Neural crest cell (in vitro differentiated cells): Measurements from ENCODE around the gene LRRC75A. TPM values are rescaled to one million over a fixed set of nuclear protein-coding genes. Genes with fewer than 3 reads are reported as not detected.

ENCODE experiments used
- DNase-seq: peaks from one replicate; pipeline ENCODE4 v3.0.0; 2021; ENCODE audit warnings: low read depth, mixed read lengths, low spot score
- H3K27ac Mint-ChIP-seq: one replicate; pipeline ENCODE4 v1.8.0; 2021; ENCODE audit warnings: mild to moderate bottlenecking, mixed read lengths; ENCODE audit not compliant: unreplicated experiment
- H3K27me3 Mint-ChIP-seq: 2 replicates; pipeline ENCODE4 v1.8.0; 2021; ENCODE audit warnings: low read depth, mild to moderate bottlenecking, mixed read lengths
- H3K36me3 Mint-ChIP-seq: 2 replicates; pipeline ENCODE4 v1.8.0; 2021; ENCODE audit warnings: low read depth, mild to moderate bottlenecking, mixed read lengths
- H3K4me1 Mint-ChIP-seq: 2 replicates; pipeline ENCODE4 v1.8.0; 2021; ENCODE audit warnings: mixed read lengths
- H3K4me3 Mint-ChIP-seq: one replicate; pipeline ENCODE4 v1.8.0; 2021; ENCODE audit warnings: mild to moderate bottlenecking, mixed read lengths
- H3K9me3 Mint-ChIP-seq: 2 replicates; pipeline ENCODE4 v1.8.0; 2021; ENCODE audit warnings: mixed read lengths
- CTCF ChIP-seq: fragments of 200-600 bp; sonication (generic); conservative IDR thresholded peaks from 2 replicates; pipeline ENCODE4 v1.5.0; 2021; ENCODE audit warnings: antibody characterized with exemption, mild to moderate bottlenecking
- total RNA-seq: library from RNA; stranded (reverse); gene quantifications from 2 replicates; pipeline ENCODE4 v1.2.1, GENCODE V29; 2021

Gene LRRC75A
- total RNA-seq, 1 donor from 2014 or later = 5.6 TPM

DNA sequence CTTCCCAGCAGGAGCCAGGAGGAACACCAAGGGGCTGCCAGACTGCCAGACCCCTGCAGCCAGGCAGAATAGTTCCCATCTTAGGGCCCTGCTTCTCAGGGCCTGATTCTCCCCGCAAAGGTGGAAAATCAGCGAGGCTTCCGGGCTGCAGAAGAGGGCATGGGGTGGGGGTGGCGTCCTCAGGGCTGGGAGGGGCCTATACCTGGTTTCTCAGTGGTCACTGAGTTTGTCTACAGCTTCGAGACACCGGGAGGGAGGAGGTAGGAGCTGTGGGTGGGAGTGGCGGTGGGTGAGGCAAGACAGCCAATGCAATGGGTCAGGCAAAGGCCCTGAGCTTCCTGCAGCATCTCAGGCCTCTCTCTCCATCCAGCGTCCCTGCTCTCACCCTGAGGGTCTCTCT, 14.3 kb downstream of the LRRC75A start:
- Mint-ChIP-seq H3K4me1 (peaks cover 7% of the 10 kb centered on the region), H3K36me3 (no peaks in the 10 kb centered on the region), H3K9me3 (no peaks in the 10 kb centered on the region), H3K4me3 (no peak overlapping the region), H3K27ac (no peak overlapping the region), H3K27me3 (no peaks in the 10 kb centered on the region)
- no peak for DNase-seq
- TF ChIP-seq CTCF = no peak

GRCh38 chr17:16477255-16477654, 14.7 kb downstream of the LRRC75A start:
- Mint-ChIP-seq H3K36me3 (no peaks in the 10 kb centered on the region), H3K4me1 (peaks cover 11% of the 10 kb centered on the region), H3K9me3 (no peaks in the 10 kb centered on the region), H3K27ac (no peak overlapping the region), H3K27me3 (no peaks in the 10 kb centered on the region), H3K4me3 (no peak overlapping the region)
- DNase-seq = no peak
- TF ChIP-seq CTCF = no peak

DNA sequence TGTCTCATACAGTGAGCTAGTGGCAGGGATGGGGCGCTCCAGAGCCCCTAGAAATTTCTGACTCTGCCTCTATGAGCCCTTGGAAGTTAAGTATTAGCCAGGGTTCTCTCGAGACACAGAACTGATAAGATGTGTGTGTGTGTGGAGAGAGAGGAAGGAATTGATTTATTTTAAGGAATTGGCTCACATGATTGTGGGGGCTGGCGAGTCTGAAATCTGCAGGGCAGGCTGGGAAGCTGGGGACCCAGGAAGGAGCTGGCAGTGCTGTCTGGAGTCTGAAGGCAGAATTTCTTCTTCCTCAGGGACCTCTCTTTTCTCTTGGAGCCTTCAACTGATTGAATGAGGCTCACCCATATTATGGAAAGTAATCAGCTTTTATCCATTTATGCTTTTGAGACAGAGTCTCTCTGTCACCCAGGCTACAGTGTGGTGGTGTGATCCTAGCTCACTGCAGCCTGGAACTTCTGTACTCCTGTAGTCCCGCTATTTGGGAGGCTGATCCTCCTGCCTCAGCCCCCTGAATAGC, 16.8 kb downstream of the LRRC75A start:
- H3K36me3 Mint-ChIP-seq = no peaks in the 10 kb centered on the region
- no peak for DNase-seq
- H3K4me3 Mint-ChIP-seq = no peak overlapping the region
- no peaks in the 10 kb centered on the region for H3K27me3 Mint-ChIP-seq
- no peak for TF ChIP-seq CTCF
- H3K4me1 Mint-ChIP-seq = peaks cover 17% of the 10 kb centered on the region
- no peak overlapping the region for H3K27ac Mint-ChIP-seq
- H3K9me3 Mint-ChIP-seq = no peaks in the 10 kb centered on the region

GRCh38 chr17:16474012-16474725, 17.8 kb downstream of the LRRC75A start:
- no peaks in the 10 kb centered on the region for H3K27me3 Mint-ChIP-seq
- no peaks in the 10 kb centered on the region for H3K9me3 Mint-ChIP-seq
- no peaks in the 10 kb centered on the region for H3K36me3 Mint-ChIP-seq
- no peak overlapping the region for H3K4me3 Mint-ChIP-seq
- no peak for TF ChIP-seq CTCF
- peak overlapping the region; percentile 19 for H3K27ac Mint-ChIP-seq
- no peak for DNase-seq
- H3K4me1 Mint-ChIP-seq = peaks cover 17% of the 10 kb centered on the region

GRCh38 chr17:16473044-16474011, 18.7 kb downstream of the LRRC75A start:
- Mint-ChIP-seq H3K4me3 (no peak overlapping the region), H3K27ac (no peak overlapping the region), H3K27me3 (no peaks in the 10 kb centered on the region), H3K4me1 (peaks cover 17% of the 10 kb centered on the region), H3K36me3 (no peaks in the 10 kb centered on the region), H3K9me3 (no peaks in the 10 kb centered on the region)
- no peak for TF ChIP-seq CTCF
- no peak for DNase-seq
